Fibroblast of lung (primary cell): ENCODE data around the gene IFT57.

Experiments
- EZH2 ChIP-seq: IDR thresholded peaks from 2 replicates; pipeline ENCODE4 v1.5.1; 2012; ENCODE audit warnings: low read length, control low read depth, mild to moderate bottlenecking; ENCODE audit errors: missing control alignments
- TF ChIP-seq, protein P1 (sequence below), 2 donors: IDR thresholded peaks in 1 of 2; conservative IDR thresholded peaks in 1 of 2; 1 replicate in 1 of 2; 2 replicates in 1 of 2; pipeline ENCODE4 v1.5.1; 2011 to 2012; ENCODE audit warnings: low read length in 2 of 2, control low read depth in 1 of 2, inconsistent platforms in 1 of 2, low read depth in 1 of 2, mild to moderate bottlenecking in 1 of 2

DNA sequence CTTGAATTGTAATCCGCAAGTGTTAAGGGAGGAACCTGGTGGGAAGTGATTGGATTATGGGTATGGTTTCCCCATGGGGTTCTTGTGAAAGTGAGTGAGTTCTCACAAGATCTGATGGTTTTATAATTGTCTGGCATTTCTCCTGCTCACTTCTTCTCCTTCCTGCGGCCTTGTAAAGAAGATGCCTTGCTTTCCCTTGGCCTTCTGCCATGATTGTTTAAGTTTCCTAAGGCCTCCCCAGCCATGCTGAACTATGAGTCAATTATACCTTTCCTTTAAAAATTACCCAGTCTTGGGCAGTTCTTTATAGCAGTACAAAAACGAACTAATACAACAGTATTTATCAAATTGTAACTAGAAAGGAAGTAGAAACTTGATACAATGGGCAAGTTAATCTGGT, 31.9 kb downstream of the IFT57 start:
- TF ChIP-seq, protein P1, sequence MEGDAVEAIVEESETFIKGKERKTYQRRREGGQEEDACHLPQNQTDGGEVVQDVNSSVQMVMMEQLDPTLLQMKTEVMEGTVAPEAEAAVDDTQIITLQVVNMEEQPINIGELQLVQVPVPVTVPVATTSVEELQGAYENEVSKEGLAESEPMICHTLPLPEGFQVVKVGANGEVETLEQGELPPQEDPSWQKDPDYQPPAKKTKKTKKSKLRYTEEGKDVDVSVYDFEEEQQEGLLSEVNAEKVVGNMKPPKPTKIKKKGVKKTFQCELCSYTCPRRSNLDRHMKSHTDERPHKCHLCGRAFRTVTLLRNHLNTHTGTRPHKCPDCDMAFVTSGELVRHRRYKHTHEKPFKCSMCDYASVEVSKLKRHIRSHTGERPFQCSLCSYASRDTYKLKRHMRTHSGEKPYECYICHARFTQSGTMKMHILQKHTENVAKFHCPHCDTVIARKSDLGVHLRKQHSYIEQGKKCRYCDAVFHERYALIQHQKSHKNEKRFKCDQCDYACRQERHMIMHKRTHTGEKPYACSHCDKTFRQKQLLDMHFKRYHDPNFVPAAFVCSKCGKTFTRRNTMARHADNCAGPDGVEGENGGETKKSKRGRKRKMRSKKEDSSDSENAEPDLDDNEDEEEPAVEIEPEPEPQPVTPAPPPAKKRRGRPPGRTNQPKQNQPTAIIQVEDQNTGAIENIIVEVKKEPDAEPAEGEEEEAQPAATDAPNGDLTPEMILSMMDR (conservative IDR thresholded peaks at IDR 0.05 in 1 of 2, IDR thresholded peaks at IDR 0.05 in 1 of 2; ENCODE audit: low read depth in 1 of 2, low read length in 2 of 2) = no peak
- no peak for TF ChIP-seq EZH2
